Measurements from ENCODE around the gene MAGOH. TPM values are rescaled to one million over a fixed set of nuclear protein-coding genes. Genes with fewer than 3 reads are reported as not detected.

Gene MAGOH
- total and polyA plus RNA-seq, 4 donors, result 16.4 to 32.5 (median 26.5) TPM

DNA sequence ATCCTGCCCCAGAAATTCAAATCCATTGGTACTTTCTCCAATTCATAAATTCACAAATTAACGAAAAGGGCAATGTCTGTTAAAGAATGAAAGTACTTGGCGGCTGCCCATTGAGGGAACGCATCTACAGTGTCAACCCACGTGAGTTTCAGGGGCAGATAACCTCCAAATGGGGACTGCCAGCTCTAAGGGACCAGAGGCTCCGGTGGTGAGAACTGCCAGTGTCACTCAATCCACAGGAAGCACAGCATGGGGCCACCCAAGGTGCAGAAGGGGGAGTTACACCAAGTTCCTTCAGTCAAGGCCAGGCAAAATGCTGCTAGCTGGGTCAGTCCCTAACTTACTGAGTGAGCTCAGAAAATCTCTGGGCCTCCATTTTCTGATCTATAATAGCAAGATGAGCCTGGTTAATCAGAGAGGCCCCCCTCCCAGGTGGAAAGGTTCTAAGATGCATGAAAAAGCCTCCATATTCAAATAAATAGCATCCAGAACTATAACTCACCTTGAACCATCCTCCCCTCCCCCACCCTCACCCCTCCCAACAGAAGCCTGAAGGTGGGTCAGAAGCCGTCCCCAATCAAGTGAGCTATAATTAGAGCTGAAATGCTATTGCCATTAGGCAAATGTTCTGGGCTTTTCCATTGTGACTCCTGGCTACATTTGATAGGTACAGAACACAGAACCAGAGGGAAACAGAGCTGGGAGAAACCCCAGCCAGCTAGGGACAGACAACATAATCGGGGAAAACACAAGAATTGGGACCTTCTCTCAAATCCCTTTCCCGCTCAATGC is 47.8 kb upstream of the MAGOH start:
- H3K27me3 ChIP-seq (ENCODE audit: control insufficient read depth in 4 of 4, insufficient read depth in 4 of 4, low read length in 3 of 4), result peaks cover 0 to 4% (median 0%) of the 10 kb centered on the region in 4 donors
- H3K9ac ChIP-seq (ENCODE audit: low read depth in 1 of 2, low read length in 2 of 2), result no peak overlapping the region
- no peak overlapping the region for H3K4me3 ChIP-seq (ENCODE audit: low read depth in 1 of 3, low read length in 3 of 3)
- no peaks in the 10 kb centered on the region for H3K4me1 ChIP-seq (ENCODE audit: control insufficient read depth in 4 of 4, insufficient read depth in 4 of 4, low read length in 3 of 4)
- H3K36me3 ChIP-seq (ENCODE audit: control insufficient read depth in 4 of 4, insufficient read depth in 3 of 4, low read depth in 1 of 4, low read length in 3 of 4), result no peaks in the 10 kb centered on the region
- TF ChIP-seq CTCF (IDR thresholded peaks at IDR 0.05; ENCODE audit: low read depth, low read length, missing input control) (no peak), RXRA (IDR thresholded peaks at IDR 0.05) (no peak), RAD21 (IDR thresholded peaks at IDR 0.05) (no peak)
- no peak overlapping the region for H3K27ac ChIP-seq (ENCODE audit: low read depth in 1 of 2, low read length in 2 of 2)
- H3K9me3 ChIP-seq (ENCODE audit: control insufficient read depth in 4 of 4, low read length in 3 of 4), result no peaks in the 10 kb centered on the region
- no peak for DNase-seq (ENCODE audit: low spot score)
- WGBS, result 77% methylated on average over 8 of the region's 8 CpGs

DNA sequence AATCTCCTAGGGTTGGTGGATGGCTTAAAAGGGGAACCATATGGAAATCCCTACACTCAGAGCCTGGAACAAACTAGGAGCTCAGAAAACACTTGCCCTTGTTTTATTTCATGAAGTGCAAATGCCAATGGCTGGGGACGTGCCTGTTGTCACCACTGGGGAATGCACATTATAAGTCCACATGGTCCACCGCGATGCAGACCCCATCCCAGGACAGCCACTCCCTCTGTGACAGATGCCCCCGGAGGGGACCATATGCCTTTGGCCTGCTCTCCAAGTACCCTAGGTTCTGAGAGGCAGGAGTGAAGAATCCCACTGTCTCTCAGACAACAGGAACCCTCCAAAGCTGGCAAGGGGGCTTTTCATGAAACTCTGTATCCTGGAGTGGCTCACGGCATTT is 47.2 kb upstream of the MAGOH start:
- Histone ChIP-seq H3K27me3 (ENCODE audit: control insufficient read depth in 4 of 4, insufficient read depth in 4 of 4, low read length in 3 of 4) (peaks cover 0 to 4% (median 0%) of the 10 kb centered on the region in 4 donors), H3K9me3 (ENCODE audit: control insufficient read depth in 4 of 4, low read length in 3 of 4) (no peaks in the 10 kb centered on the region), H3K9ac (ENCODE audit: low read depth in 1 of 2, low read length in 2 of 2) (no peak overlapping the region), H3K36me3 (ENCODE audit: control insufficient read depth in 4 of 4, insufficient read depth in 3 of 4, low read depth in 1 of 4, low read length in 3 of 4) (no peaks in the 10 kb centered on the region), H3K4me1 (ENCODE audit: control insufficient read depth in 4 of 4, insufficient read depth in 4 of 4, low read length in 3 of 4) (no peaks in the 10 kb centered on the region), H3K4me3 (ENCODE audit: low read depth in 1 of 3, low read length in 3 of 3) (no peak overlapping the region), H3K27ac (ENCODE audit: low read depth in 1 of 2, low read length in 2 of 2) (no peak overlapping the region)
- 80% methylated on average over 5 of the region's 5 CpGs for WGBS
- TF ChIP-seq EGR1 (IDR thresholded peaks at IDR 0.05; ENCODE audit: low read depth in 2 of 2) (no peak), RXRA (IDR thresholded peaks at IDR 0.05) (no peak), JUND (IDR thresholded peaks at IDR 0.05) (no peak), FOXA1 (IDR thresholded peaks at IDR 0.05) (no peak), YY1 (IDR thresholded peaks at IDR 0.05) (no peak), GABPA (IDR thresholded peaks at IDR 0.05 in 1 of 2, conservative IDR thresholded peaks at IDR 0.05 in 1 of 2) (no peak), RAD21 (IDR thresholded peaks at IDR 0.05) (no peak), HNF4G (IDR thresholded peaks at IDR 0.05) (no peak), HNF4A (conservative IDR thresholded peaks at IDR 0.05) (no peak), SP1 (IDR thresholded peaks at IDR 0.05) (no peak), CTCF (IDR thresholded peaks at IDR 0.05; ENCODE audit: low read depth, low read length, missing input control) (no peak)
- TF ChIP-seq, protein P1, sequence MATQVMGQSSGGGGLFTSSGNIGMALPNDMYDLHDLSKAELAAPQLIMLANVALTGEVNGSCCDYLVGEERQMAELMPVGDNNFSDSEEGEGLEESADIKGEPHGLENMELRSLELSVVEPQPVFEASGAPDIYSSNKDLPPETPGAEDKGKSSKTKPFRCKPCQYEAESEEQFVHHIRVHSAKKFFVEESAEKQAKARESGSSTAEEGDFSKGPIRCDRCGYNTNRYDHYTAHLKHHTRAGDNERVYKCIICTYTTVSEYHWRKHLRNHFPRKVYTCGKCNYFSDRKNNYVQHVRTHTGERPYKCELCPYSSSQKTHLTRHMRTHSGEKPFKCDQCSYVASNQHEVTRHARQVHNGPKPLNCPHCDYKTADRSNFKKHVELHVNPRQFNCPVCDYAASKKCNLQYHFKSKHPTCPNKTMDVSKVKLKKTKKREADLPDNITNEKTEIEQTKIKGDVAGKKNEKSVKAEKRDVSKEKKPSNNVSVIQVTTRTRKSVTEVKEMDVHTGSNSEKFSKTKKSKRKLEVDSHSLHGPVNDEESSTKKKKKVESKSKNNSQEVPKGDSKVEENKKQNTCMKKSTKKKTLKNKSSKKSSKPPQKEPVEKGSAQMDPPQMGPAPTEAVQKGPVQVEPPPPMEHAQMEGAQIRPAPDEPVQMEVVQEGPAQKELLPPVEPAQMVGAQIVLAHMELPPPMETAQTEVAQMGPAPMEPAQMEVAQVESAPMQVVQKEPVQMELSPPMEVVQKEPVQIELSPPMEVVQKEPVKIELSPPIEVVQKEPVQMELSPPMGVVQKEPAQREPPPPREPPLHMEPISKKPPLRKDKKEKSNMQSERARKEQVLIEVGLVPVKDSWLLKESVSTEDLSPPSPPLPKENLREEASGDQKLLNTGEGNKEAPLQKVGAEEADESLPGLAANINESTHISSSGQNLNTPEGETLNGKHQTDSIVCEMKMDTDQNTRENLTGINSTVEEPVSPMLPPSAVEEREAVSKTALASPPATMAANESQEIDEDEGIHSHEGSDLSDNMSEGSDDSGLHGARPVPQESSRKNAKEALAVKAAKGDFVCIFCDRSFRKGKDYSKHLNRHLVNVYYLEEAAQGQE (IDR thresholded peaks at IDR 0.05), result no peak
- no peak for DNase-seq (ENCODE audit: low spot score)
